Neural cell (in vitro differentiated cells): ENCODE results near the gene MSLN.

ENCODE experiments used
- EP300 ChIP-seq: fragments of 450-650 bp; conservative IDR thresholded peaks from 2 replicates; pipeline ENCODE4 v1.6.1; 2014; ENCODE audit warnings: antibody characterized with exemption, mild to moderate bottlenecking, moderate library complexity; ENCODE audit not compliant: poor library complexity, severe bottlenecking
- TF ChIP-seq, protein P1 (sequence below): fragments of 450-650 bp; IDR thresholded peaks from 2 replicates; pipeline ENCODE4 v1.5.1; 2014; ENCODE audit warnings: antibody characterized with exemption, mild to moderate bottlenecking, moderate library complexity; ENCODE audit not compliant: poor library complexity, severe bottlenecking

- TF ChIP-seq EP300 = no peak
- TF ChIP-seq, protein P1, sequence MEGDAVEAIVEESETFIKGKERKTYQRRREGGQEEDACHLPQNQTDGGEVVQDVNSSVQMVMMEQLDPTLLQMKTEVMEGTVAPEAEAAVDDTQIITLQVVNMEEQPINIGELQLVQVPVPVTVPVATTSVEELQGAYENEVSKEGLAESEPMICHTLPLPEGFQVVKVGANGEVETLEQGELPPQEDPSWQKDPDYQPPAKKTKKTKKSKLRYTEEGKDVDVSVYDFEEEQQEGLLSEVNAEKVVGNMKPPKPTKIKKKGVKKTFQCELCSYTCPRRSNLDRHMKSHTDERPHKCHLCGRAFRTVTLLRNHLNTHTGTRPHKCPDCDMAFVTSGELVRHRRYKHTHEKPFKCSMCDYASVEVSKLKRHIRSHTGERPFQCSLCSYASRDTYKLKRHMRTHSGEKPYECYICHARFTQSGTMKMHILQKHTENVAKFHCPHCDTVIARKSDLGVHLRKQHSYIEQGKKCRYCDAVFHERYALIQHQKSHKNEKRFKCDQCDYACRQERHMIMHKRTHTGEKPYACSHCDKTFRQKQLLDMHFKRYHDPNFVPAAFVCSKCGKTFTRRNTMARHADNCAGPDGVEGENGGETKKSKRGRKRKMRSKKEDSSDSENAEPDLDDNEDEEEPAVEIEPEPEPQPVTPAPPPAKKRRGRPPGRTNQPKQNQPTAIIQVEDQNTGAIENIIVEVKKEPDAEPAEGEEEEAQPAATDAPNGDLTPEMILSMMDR = no peak
Measured at GRCh38 chr16:728890-729744, 31.4 kb upstream of the MSLN start.
